AG09309 (cell line): ENCODE results near the gene TGFBRAP1.

Experiments
- DNase-seq: peaks from one replicate; pipeline ENCODE4 v3.0.0-alpha.2; 2010; ENCODE audit warnings: low read depth
- H3K4me3 ChIP-seq: 2 replicates; pipeline ENCODE4 v1.5.1; 2011; ENCODE audit warnings: mild to moderate bottlenecking, low read depth, low read length, moderate library complexity; ENCODE audit not compliant: control insufficient read depth
- CTCF ChIP-seq: IDR thresholded peaks from 2 replicates; pipeline ENCODE4 v1.5.1; 2011; ENCODE audit warnings: mild to moderate bottlenecking, low read depth, low read length, inconsistent platforms; ENCODE audit not compliant: insufficient read depth, control insufficient read depth; ENCODE audit errors: missing control alignments

Gene TGFBRAP1

GRCh38 chr2:105375001-105375561 is 45.5 kb upstream of the TGFBRAP1 start:
- DNase-seq = no peak

GRCh38 chr2:105373895-105374401 is 44.4 kb upstream of the TGFBRAP1 start:
- no peak for DNase-seq
- TF ChIP-seq CTCF = no peak
- no peak overlapping the region for H3K4me3 ChIP-seq

More at GRCh38 chr2:105375001-105375561, 45.5 kb upstream of the TGFBRAP1 start:
- TF ChIP-seq CTCF = no peak
- H3K4me3 ChIP-seq = no peak overlapping the region

GRCh38 chr2:105373344-105373781 is 43.8 kb upstream of the TGFBRAP1 start:
- DNase-seq = no peak
- TF ChIP-seq CTCF = no peak
- H3K4me3 ChIP-seq = no peak overlapping the region

DNA sequence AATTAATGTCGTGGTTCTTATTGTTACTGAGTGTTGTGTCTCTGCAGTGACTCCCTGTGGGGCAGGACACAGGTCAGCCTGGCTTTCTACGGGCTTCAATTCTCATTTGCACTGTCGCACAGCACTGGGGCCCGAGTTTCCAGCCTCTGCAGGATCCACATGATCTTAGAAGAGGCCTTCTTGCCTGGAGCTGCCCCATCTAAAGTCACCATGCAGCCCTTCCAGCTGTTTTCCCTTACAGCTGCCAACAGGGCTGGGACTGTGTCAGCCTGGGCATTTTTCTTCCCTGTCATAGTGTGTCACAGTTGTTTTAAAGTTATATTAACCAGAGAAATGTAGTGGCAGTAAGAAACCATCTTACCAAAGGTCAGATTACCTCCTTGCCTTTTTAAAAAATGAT is 42.3 kb upstream of the TGFBRAP1 start:
- no peak overlapping the region for H3K4me3 ChIP-seq
- TF ChIP-seq CTCF = no peak
- no peak for DNase-seq

- no peak for DNase-seq
- H3K4me3 ChIP-seq = no peak overlapping the region
- no peak for TF ChIP-seq CTCF
Observed at GRCh38 chr2:105371156-105371555, 41.6 kb upstream of the TGFBRAP1 start.

GRCh38 chr2:105369777-105370690 is 40.5 kb upstream of the TGFBRAP1 start:
- peak; percentile 57 for DNase-seq
- H3K4me3 ChIP-seq = no peak overlapping the region

More at GRCh38 chr2:105369777-105370690, 40.5 kb upstream of the TGFBRAP1 start:
- TF ChIP-seq CTCF = peak; percentile 82
